BJ (cell line): ENCODE data around the gene AFF4. TPM values are rescaled to one million over a fixed set of nuclear protein-coding genes. Genes with fewer than 3 reads are reported as not detected.

Experiments used
- CTCF ChIA-PET: fragments of 350-600 bp; formaldehyde crosslinking; extraction: SDS; loops from one replicate; lab custom pipeline; 2021; ENCODE audit warnings: antibody characterized with exemption, inconsistent platforms; lab: Yijun Ruan, JAX
- POLR2A ChIA-PET: fragments of 300-600 bp; sonication (Branson Sonifier 250); formaldehyde crosslinking; extraction: SDS; loops from one replicate; lab custom pipeline; 2021; ENCODE audit warnings: antibody characterized with exemption; lab: Charles Lee
- DNase-seq: peaks from one replicate; pipeline ENCODE4 v3.0.0-alpha.2; 2011; ENCODE audit warnings: low read depth
- H3K27me3 ChIP-seq: 2 replicates; pipeline ENCODE4 v1.6.0; 2011; ENCODE audit warnings: low read length; ENCODE audit not compliant: control insufficient read depth, insufficient read depth
- H3K36me3 ChIP-seq: 2 replicates; pipeline ENCODE4 v1.5.1; 2011; ENCODE audit warnings: low read length; ENCODE audit not compliant: control insufficient read depth, insufficient read depth
- H3K4me3 ChIP-seq: 2 replicates; pipeline ENCODE4 v1.5.1; 2011; ENCODE audit warnings: low read depth, mild to moderate bottlenecking, control low read depth, low read length
- polyA plus RNA-seq: library from polyadenylated mRNA; depleted of rRNA; stranded (reverse); fragments of >200 nt; gene quantifications from 2 replicates; pipeline ENCODE4 v1.2.3, GENCODE V29; 2011
- TF ChIP-seq, protein P1 (sequence below): IDR thresholded peaks from 2 replicates; pipeline ENCODE4 v1.5.1; 2011; ENCODE audit warnings: low read depth, mild to moderate bottlenecking, control low read depth, inconsistent platforms, low read length, moderate library complexity; ENCODE audit not compliant: insufficient read depth

The AFF4 gene
- polyA plus RNA-seq, 1 experiment: 42.5 TPM

GRCh38 chr5:132928062-132928407 is 35.4 kb downstream of the AFF4 start:
- POLR2A ChIA-PET: no interaction called here
- no peaks in the 10 kb centered on the region for H3K27me3 ChIP-seq
- peaks cover 16% of the 10 kb centered on the region for H3K36me3 ChIP-seq
- TF ChIP-seq, protein P1, sequence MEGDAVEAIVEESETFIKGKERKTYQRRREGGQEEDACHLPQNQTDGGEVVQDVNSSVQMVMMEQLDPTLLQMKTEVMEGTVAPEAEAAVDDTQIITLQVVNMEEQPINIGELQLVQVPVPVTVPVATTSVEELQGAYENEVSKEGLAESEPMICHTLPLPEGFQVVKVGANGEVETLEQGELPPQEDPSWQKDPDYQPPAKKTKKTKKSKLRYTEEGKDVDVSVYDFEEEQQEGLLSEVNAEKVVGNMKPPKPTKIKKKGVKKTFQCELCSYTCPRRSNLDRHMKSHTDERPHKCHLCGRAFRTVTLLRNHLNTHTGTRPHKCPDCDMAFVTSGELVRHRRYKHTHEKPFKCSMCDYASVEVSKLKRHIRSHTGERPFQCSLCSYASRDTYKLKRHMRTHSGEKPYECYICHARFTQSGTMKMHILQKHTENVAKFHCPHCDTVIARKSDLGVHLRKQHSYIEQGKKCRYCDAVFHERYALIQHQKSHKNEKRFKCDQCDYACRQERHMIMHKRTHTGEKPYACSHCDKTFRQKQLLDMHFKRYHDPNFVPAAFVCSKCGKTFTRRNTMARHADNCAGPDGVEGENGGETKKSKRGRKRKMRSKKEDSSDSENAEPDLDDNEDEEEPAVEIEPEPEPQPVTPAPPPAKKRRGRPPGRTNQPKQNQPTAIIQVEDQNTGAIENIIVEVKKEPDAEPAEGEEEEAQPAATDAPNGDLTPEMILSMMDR: no peak
- CTCF ChIA-PET: no interaction called here
- DNase-seq: no peak
- H3K4me3 ChIP-seq: no peak overlapping the region

GRCh38 chr5:132927355-132928061 is 35.9 kb downstream of the AFF4 start:
- POLR2A ChIA-PET: no interaction called here
- Histone ChIP-seq H3K36me3 (peaks cover 16% of the 10 kb centered on the region), H3K27me3 (no peaks in the 10 kb centered on the region), H3K4me3 (no peak overlapping the region)
- CTCF ChIA-PET: no interaction called here
- no peak for DNase-seq
- TF ChIP-seq, protein P1: no peak

- ChIA-PET CTCF (no interaction called here), POLR2A (no interaction called here)
- no peaks in the 10 kb centered on the region for H3K27me3 ChIP-seq
- TF ChIP-seq, protein P1: no peak
- no peak for DNase-seq
- no peak overlapping the region for H3K4me3 ChIP-seq
- peaks cover 15% of the 10 kb centered on the region for H3K36me3 ChIP-seq
Observed at GRCh38 chr5:132926437-132926836, 37.0 kb downstream of the AFF4 start.

GRCh38 chr5:132916086-132916485 is 47.3 kb downstream of the AFF4 start:
- no peaks in the 10 kb centered on the region for H3K27me3 ChIP-seq
- H3K4me3 ChIP-seq: no peak overlapping the region
- ChIA-PET CTCF (no interaction called here), POLR2A (no interaction called here)
- no peak for DNase-seq
- H3K36me3 ChIP-seq: peaks cover 8% of the 10 kb centered on the region
- TF ChIP-seq, protein P1: no peak

GRCh38 chr5:132915681-132916080 is 47.8 kb downstream of the AFF4 start:
- CTCF ChIA-PET: no interaction called here
- no peak for DNase-seq
- H3K4me3 ChIP-seq: no peak overlapping the region
- peaks cover 9% of the 10 kb centered on the region for H3K36me3 ChIP-seq
- POLR2A ChIA-PET: no interaction called here
- H3K27me3 ChIP-seq: no peaks in the 10 kb centered on the region
- TF ChIP-seq, protein P1: no peak
